ENCODE results near the gene LSAMP. TPM values are rescaled to one million over a fixed set of nuclear protein-coding genes. Genes with fewer than 3 reads are reported as not detected.

The LSAMP gene
- polyA plus RNA-seq, 3 donors = 12.4 to 12.8 (median 12.5) TPM

GRCh38 chr3:116176974-116177555, 268.2 kb downstream of the LSAMP start:
- no peak for DNase-seq

GRCh38 chr3:116166121-116166520, 279.2 kb downstream of the LSAMP start:
- DNase-seq = no peak

- DNase-seq = no peak
Observed at GRCh38 chr3:116165641-116166040, 279.6 kb downstream of the LSAMP start.

GRCh38 chr3:116165135-116165534, 280.2 kb downstream of the LSAMP start:
- DNase-seq = no peak

- no peak for DNase-seq
Observed at GRCh38 chr3:116164039-116164438, 281.2 kb downstream of the LSAMP start.

GRCh38 chr3:116161575-116162525, 283.4 kb downstream of the LSAMP start:
- DNase-seq = no peak

GRCh38 chr3:116160594-116160993, 284.7 kb downstream of the LSAMP start:
- DNase-seq = no peak

- no peak for DNase-seq
Observed at GRCh38 chr3:116155841-116156240, 289.4 kb downstream of the LSAMP start.

GRCh38 chr3:116154389-116154788, 290.9 kb downstream of the LSAMP start:
- DNase-seq = no peak

- DNase-seq = no peak
Observed at GRCh38 chr3:116153174-116153573, 292.1 kb downstream of the LSAMP start.

GRCh38 chr3:116150655-116151167, 294.6 kb downstream of the LSAMP start:
- no peak for DNase-seq

- peak; percentile 20 for DNase-seq
Observed at GRCh38 chr3:116148881-116149851, 296.1 kb downstream of the LSAMP start.

GRCh38 chr3:116145613-116146012, 299.7 kb downstream of the LSAMP start:
- DNase-seq = no peak

- no peak for DNase-seq
Observed at GRCh38 chr3:116141724-116142123, 303.6 kb downstream of the LSAMP start.

GRCh38 chr3:116140100-116140689, 305.1 kb downstream of the LSAMP start:
- no peak for DNase-seq

GRCh38 chr3:116139641-116140040, 305.6 kb downstream of the LSAMP start:
- DNase-seq = no peak

GRCh38 chr3:116135457-116136085, 309.7 kb downstream of the LSAMP start:
- peak; percentile 89 for DNase-seq

GRCh38 chr3:116129187-116129946, 315.9 kb downstream of the LSAMP start:
- DNase-seq = no peak

- DNase-seq = no peak
Observed at GRCh38 chr3:116127464-116127863, 317.8 kb downstream of the LSAMP start.

- DNase-seq = no peak
Observed at GRCh38 chr3:116124166-116124565, 321.1 kb downstream of the LSAMP start.
